HEK293T (cell line): ENCODE measurements around the gene FNDC3B.

Source experiments
- BHLHE40 ChIP-seq: fragments of 450-650 bp; IDR thresholded peaks from 2 replicates; pipeline ENCODE4 v1.6.1; 2016; ENCODE audit warnings: mild to moderate bottlenecking, moderate library complexity, borderline replicate concordance
- ELF4 ChIP-seq: fragments of 450-650 bp; IDR thresholded peaks from 2 replicates; pipeline ENCODE4 v1.6.1; 2017; ENCODE audit warnings: antibody characterized with exemption
- L3MBTL2 ChIP-seq: fragments of 450-650 bp; conservative IDR thresholded peaks from 2 replicates; pipeline ENCODE4 v1.6.1; 2016; ENCODE audit warnings: mild to moderate bottlenecking

DNA sequence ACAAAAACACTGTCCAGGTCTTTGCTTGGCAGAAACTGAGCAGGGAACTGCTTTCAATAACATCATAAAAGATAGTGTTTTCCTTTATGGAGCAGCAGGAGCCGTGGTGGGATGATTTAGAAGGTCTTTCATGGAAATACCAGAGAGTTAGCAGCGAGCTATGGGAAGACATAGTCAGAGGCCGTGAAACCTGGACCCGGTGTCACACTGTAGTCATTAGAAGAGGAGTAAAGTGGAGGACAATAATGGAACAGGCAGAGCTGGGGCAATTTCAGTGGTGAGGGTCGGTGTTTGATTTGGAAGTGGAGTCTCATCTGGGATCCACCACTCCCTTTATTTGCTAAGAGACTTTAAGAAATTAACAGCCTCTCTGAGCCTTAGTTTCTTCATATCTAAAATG is 351.4 kb downstream of the FNDC3B start:
- no peak for TF ChIP-seq BHLHE40
- no peak for TF ChIP-seq L3MBTL2
- TF ChIP-seq ELF4, result no peak
